HG03565 (cell line): ENCODE data around the gene SERPINB1.
"Not testable (repeated sequence)": the region's sequence is repeated elsewhere in the genome, so short reads cannot be mapped to it uniquely, and the experiment has no call there.

ENCODE experiments used
- ATAC-seq: cut with Tn5 transposase; IDR thresholded peaks from one replicate; pipeline ENCODE4 v1.9.1; 2021; ENCODE audit warnings: mild to moderate bottlenecking, moderate library complexity; ENCODE audit not compliant: unreplicated experiment

Gene SERPINB1

DNA sequence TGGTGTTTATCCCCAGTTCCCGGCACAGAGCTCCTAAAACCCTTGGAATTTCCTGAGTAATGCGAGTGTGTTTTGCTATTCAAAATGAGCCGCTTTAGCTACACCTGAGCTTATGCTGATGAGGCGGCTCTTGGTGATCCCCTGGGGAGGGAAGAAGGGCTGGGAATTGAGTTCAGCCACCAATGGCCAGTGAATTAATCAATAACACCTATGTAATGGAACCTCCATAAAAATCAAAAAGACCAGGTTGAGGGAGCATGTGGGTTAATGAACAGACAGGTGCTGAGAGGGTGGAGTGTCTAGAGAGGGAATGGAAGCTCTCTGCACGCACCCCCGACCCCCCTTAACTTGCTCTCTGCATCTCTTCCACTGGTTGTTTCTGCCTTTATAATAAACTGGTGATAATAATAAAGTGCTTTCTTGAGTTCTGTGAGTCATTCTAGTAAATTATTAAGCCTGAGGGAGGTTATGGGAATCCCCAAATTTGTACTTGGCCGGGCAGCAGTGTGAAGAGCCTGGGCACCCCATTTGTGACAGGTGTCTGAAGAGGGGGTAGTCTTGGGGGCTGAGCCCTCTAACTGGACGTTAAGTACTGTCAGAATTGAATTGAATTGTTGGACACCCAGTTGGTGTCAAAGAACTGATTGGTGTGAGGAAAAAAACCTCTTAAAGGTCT, 24.6 kb upstream of the SERPINB1 start:
- peak; percentile 34 for ATAC-seq

DNA sequence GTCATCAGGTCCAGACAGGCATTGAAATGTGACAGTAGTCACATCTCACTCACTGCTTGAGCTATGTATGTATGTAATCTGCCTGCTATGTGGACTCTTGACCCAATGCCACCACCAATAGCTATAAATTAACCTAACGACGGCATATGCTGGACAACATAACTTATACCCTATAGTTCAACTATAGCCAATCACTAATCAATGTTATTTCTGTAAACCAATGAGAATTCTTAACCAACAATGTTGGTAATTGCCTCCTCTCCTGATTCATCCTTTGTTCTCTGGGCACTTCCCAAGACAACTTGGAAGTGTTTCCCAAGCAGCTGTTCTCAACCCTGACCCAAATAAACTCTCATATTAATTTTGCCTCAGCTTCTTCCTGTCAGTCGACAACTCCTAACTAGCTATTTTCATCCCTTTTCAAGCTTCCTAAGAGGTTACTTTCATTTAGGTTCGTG, 24.1 kb upstream of the SERPINB1 start:
- no peak for ATAC-seq

- no peak for ATAC-seq
Measured at GRCh38 chr6:2865270-2865669, 23.6 kb upstream of the SERPINB1 start.

DNA sequence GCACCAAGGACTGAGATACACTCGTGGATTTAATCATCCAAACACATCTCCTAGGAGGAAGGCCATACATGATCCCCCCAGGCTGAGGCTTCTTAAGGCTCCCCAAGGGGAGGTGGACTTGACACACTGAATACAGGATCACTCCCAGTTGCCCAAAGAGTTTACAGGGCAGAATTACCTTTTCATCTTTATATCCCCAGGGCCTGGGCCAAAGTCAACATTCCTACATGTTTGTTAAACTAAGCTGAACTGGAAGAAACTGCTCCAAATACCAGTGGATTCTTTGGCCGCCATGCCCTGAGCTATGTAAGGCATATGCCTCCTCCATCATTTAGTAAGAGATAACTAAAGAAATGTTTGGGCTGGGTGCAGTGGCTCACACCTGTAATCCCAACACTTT, 22.2 kb upstream of the SERPINB1 start:
- no peak for ATAC-seq

- peak; percentile 47 for ATAC-seq
Measured at GRCh38 chr6:2862712-2863181, 21.1 kb upstream of the SERPINB1 start.

- ATAC-seq: no peak
Measured at GRCh38 chr6:2861822-2862164, 20.1 kb upstream of the SERPINB1 start.

DNA sequence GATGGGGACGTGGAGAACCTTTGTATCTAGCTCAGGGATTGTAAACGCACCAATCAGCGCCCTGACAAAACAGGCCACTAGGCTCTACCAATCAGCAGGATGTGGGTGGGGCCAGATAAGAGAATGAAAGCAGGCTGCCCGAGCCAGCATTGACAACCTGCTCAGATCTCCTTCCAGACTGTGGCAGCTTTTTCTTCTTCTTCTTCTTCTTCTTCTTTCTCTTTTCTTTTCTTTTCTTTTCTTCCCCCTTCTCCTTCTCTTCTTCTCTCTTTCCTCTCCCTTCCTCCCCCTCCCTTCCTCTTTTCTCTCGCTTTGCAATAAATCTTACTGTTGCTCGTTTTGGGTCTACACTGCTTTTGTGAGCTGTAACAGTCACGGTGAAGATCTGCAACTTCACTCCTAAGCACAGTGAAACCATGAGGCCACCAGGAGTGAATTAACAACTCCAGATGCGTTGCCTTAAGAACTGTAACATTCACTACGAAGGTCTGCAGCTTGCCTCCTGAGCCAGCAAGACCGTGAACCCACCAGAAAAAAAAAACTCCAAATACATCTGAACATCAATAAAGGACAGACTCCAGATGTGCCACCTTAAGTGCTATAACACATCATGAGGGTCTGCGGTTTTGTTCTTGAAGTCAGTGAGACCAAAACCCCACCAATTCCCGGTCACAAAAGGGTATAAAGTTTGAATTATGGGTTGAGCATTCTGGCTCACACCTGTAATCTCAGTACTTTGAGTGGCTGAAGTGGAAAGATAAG, 19.6 kb upstream of the SERPINB1 start:
- ATAC-seq: no peak

- not testable (repeated sequence) for ATAC-seq
Measured at GRCh38 chr6:2860706-2861059, 19.0 kb upstream of the SERPINB1 start.

DNA sequence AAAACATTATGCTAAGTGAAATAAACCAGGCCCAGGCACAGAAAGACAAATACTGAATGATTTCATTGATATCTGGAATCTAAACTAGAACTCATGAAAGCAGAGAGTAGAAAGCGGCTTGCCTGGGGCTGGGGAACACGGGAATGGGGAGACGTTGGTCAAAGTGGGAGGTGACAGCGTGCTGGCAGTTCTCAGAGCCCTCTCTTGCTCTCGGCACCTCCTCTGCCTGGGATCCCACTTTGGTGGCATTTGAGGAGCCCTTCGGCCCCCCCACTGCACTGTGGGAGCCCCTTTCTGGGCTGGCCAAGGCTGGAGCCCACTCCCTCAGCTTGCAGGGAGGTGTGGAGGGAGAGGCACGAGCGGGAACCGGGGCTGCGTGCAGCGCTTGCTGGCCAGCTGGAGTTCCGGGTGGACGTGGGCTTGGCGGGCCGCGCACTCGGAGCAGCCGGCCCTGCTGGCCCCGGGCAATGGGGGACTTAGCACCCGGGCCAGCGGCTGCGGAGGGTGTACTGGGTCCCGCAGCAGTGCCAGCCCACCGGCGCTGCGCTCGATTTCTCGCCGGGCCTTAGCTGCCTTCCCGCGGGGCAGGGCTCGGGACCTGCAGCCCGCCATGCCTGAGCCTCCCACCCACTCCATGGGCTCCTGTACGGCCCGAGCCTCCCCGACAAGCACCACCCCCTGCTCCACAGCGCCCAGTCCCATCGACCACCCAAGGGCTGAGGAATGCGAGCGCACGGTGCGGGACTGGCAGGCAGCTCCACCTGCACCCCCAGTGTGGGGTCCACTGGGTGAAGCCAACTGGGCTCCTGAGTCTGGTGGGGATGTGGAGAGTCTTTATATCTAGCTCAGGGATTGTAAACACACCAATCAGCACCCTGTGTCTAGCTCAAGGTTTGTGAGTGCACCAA, 18.4 kb upstream of the SERPINB1 start:
- not testable (repeated sequence) for ATAC-seq

DNA sequence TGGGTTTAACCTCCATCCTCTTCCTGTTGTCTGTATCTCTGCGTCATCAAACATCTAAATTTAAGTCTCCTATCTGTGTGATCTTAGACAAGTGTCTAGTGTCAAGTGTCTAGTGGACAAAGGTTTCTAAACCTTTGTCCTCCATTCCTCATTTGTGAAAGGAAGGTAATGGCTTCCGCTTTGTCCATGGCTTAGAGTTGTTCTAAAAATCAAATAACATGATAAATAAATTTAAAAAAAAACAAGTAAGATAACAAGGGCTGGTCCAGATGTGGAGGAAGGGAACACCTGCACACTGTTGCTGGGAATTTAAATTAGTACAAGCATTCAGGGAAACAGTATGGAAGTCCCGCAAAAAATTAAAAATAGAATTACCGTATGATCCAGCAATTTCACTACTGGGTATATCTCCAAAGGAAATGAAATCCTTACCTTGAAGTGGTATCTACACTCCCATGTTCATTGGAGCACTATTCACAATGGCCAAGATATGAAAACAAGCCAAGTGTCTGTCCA, 17.6 kb upstream of the SERPINB1 start:
- ATAC-seq: no peak

GRCh38 chr6:2857580-2858337, 16.1 kb upstream of the SERPINB1 start:
- peak; percentile 29 for ATAC-seq

DNA sequence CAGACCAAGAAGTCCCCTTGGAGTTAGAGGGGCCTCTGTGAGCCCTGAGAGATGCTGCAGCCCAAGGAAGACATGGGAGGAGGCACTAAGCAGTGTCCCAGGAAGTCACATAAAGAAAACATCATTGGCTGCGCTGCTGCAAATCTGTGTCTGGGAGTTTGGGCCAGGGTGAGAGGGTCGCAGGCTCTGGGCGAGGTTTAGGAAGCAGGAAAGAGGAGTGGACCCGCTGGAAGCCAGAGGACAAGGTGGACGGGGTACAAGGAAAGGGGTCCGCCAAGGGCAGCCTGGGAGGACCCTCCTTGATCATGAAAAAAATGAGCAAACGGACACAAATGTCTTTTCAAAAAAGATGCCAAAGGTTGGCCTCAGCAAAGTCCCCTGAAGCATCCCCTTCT, 15.5 kb upstream of the SERPINB1 start:
- no peak for ATAC-seq

DNA sequence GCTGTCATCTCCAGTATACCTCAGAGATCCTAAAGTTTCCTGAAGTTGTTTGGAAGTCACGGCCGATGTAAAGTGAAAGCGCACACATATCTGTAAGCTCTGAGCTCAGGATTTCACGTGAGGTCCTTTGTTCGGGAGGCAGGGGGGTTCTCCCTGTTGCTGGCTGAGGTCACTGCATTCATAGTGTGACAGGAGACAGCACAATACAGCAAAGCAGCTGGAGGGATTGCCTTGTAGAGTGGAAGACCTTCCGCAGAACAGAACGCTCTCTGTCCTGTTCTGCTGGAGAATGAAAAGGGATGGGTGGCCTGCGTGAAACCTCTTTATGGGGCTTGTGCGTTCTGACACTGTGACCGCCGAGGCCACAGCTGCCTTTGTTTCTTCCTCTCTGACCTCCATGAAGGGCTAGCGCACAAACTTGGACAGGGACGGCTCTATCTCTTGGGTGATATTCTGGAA, 13.4 kb upstream of the SERPINB1 start:
- no peak for ATAC-seq

DNA sequence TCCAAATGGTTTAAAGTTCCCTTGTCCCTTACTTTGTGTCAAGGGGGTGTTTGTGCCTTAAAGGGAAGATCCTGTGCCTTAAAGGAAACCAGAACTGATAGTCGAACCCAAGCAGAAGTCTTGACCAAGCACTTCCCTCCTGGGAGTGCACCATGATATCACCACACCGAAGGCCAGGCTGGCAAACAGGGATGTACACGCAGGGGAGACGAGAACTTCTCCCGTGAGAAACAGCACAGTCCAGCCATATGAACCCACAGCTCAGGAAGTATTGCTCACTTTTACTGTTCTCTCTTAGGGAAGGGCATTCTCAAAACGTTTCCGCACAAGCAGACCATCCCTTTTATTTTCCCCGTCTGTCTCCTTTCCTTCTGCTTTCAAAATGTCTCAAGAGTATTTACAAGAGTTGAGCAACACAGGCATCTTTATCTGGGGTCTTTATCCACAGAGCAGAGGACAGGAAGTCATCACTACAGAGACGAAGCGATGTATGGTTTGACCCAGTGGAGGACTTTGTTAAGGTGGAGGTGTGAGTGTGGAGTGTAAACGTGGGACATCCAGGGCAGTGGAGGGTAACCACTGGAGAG, 12.8 kb upstream of the SERPINB1 start:
- no peak for ATAC-seq

- ATAC-seq: no peak
Measured at GRCh38 chr6:2853769-2854395, 12.2 kb upstream of the SERPINB1 start.

DNA sequence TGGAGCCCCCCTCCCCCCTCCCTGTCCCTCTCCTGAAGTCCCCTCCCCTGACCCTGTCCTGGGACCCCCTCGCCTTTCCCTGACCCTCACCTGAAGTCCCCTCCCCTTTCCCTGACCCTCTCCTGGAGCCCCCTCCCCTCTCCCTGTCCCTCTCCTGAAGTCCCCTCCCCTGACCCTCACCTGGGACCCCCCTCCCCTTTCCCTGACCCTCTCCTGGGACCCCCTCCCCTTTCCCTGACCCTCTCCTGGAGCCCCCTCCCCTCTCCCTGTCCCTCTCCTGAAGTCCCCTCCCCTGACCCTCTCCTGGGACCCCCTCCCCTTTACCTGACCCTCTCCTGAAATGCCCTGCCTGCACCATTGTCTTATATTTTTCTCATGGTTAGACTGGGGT, 11.7 kb upstream of the SERPINB1 start:
- ATAC-seq: not testable (repeated sequence)

DNA sequence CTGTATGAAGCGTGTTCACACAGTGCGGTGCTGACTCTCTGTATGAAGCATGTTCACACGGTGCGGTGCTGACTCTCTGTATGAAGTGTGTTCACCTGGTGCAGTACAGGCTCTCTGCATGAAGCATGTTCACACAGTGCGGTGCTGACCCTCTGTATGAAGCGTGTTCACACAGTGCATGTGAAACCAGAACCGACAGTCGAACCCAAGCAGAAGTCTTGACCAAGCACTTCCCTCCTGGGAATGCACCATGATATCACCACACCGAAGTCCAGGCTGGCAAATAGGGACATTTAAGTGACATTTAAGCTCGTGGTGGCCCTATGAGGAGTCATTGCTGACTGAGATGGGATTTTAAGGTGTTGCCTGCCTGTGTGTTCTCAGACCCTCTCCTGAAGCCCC, 11.3 kb upstream of the SERPINB1 start:
- ATAC-seq: no peak

DNA sequence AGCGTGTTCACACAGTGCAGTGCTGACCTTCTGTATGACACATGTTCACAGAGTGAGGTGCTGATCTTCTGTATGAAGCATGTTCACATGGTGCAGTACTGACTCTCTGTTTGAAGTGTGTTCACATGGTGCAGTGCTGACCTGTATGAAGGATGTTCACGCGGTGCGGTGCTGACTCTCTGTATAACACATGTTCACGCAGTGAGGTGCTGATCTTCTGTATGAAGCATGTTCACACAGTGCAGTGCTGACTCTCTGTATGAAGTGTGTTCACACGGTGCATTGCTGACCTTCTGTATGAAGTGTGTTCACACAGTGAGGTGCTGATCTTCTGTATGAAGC, 10.8 kb upstream of the SERPINB1 start:
- ATAC-seq: no peak

DNA sequence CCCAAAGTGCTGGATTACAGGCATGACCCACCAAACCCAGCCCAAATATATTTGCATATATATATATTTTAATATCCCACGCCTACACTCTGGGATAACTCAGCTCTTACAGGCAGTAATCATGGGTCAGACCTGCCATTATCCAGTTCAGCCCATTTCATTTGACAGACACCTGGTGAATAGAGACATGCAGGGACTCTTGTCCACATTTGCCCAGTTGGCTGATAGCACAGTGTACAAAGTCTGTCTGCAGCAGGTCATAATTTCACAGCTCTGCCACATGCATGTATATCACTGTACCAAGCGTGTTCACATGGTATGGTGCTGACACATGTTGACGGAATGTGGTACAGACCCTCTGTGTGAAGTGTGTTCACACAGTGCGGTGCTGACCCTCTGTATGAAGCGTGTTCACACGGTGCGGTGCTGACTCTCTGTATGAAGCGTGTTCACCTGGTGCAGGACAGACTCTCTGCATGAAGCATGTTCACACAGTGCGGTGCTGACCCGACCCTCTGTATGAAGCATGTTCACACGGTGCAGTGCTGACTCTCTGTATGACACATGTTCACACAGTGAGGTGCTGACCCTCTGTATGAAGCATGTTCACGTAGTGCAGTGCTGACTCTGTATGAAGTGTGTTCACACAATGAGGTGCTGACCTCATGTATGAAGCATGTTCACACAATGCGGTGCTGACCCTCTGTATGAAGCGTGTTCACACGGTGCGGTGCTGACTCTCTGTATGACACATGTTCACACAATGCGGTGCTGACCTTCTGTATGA, 10.3 kb upstream of the SERPINB1 start:
- ATAC-seq: no peak
